Activated CD4-positive, CD25-positive, alpha-beta regulatory T cell treated with anti-CD3 and anti-CD28 coated beads, Interleukin-2, amount 50 U/mL, for 24 hours (primary cell): ENCODE data around the gene ASCL5.
A peak's percentile ranks its signal among the peaks of the same experiment; 100 is the strongest.

Experiments used
- ATAC-seq, 2 donors: fragments of 150-1000 bp; cut with Tn5 transposase; one replicate each; pipeline ENCODE4 v1.10.0; 2021; ENCODE audit warnings: mild to moderate bottlenecking in 1 of 2, moderate library complexity in 1 of 2

Gene ASCL5

GRCh38 chr1:201109651-201110050 lies 17.3 kb downstream of the ASCL5 start:
- ATAC-seq, result no peak

DNA sequence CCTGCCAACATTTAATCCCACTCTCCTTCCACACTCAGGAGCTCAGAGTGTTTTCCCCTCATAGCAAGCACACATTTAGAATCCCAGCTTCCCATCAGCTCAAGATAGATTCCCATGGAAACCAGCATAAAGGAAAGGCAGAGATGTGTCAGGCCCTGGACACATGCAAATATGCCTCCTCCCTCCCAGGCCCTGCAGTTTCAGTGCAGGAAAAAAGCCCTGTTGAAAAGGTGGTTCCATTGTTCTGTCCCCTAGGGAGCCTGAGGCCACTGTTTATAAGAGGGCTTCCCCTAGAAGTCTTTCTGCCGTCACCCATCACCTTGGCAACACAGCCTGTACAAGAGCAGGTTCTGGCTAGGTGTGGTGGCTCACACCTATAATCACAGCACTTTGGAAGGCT lies 18.4 kb downstream of the ASCL5 start:
- no peak for ATAC-seq

DNA sequence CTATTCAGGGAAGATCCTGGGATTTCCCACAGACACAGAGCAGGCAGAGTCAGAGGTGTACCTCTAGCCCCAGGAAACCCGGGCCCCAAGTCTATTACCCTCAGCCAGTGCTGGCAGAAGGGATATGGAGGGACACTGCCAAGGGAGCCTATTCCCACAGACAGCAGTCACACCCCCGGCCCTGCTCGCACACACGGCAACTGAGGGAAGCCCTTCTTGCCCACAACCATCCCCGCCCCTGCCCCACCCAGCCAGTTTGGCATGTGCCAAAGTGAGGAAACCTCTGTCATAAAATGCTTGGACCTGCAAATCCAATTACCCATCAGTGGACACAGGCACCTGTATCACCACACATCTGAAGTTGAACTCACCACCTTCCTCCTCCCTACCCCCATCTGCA lies 21.3 kb downstream of the ASCL5 start:
- ATAC-seq, result no peak

GRCh38 chr1:201104141-201104540 lies 22.8 kb downstream of the ASCL5 start:
- ATAC-seq, result no peak

DNA sequence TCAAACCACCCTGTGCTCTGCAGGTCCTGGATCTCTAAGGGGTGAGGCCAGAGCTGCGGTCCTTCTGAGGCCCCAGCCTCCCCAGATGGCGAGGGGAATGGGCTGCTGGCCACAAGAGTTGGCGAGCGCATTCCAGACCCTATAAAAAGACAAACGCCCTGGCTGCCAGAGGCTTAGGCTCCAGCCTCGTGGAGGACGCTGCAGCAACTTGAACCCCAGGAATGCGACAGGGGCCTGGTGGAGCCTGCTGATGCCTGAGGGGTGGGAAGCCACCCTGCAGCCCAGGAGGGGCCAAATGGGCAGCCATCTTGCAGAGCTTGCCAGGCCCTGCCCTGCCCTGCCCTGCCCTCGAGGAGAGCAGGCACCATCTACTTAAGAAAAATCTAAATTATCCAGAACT lies 23.3 kb downstream of the ASCL5 start:
- no peak for ATAC-seq

- ATAC-seq, result no peak
Observed at GRCh38 chr1:201100169-201100930, 26.6 kb downstream of the ASCL5 start.

DNA sequence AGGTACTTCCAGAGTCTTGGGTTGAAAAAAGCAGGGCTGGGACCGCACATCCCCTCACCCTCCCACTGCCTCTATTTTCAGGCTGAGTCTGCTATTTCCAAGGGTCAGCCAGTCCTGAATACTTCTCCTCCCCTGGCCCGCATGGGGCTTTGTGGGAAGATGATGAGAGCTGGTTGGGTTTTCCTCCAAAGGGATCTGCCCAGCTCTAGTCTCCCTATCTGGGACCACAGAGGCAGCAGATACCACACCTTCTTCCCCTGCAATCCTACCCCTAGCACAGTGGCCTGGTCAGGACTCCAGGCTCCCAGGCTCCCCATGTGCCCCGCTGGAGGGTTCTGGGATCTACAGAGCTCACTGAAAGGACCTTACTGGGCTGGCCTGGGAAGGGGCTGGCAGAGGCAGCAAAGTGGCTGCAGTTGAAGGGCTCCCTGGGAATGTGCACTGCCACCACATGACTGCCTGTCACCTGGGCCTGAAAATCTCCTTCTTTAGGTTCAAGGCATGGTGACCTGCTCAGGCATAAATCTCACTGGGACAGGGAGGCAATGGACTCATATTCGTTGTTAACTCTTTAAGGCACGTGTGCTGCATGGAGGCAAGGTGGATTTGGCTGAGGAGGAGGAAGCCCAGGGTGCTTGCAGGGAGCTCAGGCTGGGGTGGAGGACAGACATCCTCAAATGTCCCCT lies 27.8 kb downstream of the ASCL5 start:
- no peak for ATAC-seq

- no peak for ATAC-seq
Observed at GRCh38 chr1:201096977-201097856, 29.8 kb downstream of the ASCL5 start.

DNA sequence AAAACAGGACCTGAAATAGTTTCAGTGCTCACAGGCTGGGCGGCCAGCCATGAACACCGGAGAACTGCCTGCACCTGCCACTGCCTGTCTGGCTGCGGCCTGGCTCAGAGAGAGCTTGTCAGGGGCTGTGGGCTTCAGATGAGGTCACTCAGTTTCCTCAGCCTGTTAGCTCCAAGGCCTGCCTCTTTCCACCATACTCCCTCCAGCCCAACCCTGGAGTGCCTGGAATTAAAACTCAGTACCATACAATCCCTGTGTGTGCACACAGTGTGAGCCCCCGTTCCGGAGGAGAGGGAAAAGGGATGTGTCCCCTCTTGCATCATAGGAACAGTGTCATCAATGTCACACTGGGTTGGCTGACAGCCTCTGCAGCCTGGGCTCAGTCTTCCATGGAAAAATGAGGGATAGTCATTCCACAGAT lies 30.9 kb downstream of the ASCL5 start:
- ATAC-seq, result no peak

- ATAC-seq, result no peak
Observed at GRCh38 chr1:201095581-201095980, 31.4 kb downstream of the ASCL5 start.

DNA sequence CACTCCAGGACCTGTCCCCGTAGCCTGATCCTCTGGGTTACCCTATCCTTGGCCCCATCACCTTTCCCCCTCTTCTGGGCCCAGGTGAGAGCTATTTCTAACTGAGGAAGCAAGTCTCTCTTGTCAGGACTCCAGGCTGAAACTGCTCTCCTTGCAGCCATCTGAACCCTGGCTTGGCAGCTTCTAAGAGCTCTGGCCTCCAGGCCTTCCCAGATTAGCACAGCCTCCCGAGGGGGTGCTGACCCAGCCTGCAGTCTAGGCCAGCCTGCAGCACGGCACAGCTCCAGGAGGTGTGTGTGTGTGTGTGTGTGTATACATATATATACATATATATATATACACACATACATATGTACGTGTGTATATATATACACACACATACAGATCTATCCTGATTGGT lies 32.2 kb downstream of the ASCL5 start:
- no peak for ATAC-seq

DNA sequence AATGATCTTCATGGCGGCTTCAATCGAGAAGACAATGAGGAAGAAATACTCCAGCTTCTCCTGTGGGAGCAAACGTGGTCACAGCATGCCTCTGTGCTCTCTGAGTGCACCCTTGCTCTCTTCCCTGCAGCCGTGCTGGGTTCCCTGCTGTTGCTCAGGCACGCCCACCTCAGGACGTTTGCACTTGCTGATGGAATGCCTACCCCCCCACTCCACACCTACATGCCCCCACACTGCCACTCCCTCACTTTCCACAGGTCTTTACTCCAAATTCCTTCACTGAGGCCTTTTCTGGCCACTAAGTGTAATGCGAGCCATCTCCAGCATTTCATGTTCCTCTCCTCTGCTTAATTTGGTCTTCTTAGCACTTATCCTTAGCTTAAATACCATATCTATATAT lies 33.0 kb downstream of the ASCL5 start:
- ATAC-seq, result no peak

DNA sequence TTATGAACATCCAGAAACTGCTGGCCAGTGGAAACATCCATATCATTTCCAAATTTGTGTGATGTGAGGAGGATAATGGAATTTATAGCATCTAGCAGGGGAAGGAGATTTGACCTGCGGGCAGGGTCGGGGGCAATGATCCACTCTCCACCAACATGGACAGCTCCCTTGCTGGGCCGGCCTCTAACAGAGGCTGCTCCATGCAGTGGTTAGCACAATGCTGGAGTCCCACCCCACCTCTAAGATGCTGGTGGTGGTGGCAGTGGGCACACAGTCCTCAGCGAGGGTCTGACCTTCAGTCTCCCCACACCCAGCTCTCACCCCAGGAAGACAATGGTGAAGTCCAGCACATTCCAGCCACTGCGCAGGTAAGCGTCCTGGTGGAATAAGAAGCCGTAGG lies 33.4 kb downstream of the ASCL5 start:
- ATAC-seq, result no peak

- ATAC-seq, result no peak
Observed at GRCh38 chr1:201092738-201093137, 34.2 kb downstream of the ASCL5 start.

GRCh38 chr1:201091256-201091655 lies 35.7 kb downstream of the ASCL5 start:
- ATAC-seq, result no peak

DNA sequence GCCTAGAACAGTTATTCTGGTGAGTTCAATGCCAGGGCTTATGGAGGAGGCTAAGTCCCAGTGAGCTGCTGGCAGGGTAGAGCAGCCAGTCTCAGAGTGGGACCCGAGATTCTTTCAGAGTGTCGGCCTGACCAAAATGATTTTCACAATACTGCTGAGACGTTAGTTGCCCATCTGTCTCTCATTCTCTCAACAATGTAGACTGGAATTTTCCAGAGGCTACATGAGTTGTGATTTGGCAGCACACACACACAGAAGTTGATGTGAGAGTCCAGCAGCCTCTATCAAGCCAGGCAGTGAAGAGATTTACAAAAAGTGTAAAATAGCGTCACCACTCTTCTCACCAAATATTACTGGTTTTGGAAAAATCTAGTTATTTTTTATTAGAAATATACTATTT lies 36.4 kb downstream of the ASCL5 start:
- no peak for ATAC-seq

DNA sequence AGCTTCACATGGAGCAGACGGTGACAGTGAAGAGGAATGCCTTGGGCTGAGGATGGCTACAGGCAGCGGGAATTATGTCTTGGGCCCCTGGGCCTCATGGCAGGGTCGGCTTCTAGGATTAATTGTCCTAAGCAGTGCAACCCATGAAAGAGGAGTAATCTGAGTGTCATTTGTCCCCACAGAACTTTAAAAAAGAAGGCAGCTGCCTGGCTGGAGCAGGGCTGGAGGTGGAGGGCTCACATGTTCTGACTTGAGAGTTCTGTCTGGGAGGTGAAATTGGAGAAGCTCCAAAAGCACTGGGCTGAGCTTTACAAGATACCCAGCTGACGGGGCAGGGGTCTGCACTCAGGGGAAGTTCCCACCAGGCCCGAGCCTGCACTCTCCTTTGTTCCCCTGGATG lies 37.4 kb downstream of the ASCL5 start:
- no peak for ATAC-seq

DNA sequence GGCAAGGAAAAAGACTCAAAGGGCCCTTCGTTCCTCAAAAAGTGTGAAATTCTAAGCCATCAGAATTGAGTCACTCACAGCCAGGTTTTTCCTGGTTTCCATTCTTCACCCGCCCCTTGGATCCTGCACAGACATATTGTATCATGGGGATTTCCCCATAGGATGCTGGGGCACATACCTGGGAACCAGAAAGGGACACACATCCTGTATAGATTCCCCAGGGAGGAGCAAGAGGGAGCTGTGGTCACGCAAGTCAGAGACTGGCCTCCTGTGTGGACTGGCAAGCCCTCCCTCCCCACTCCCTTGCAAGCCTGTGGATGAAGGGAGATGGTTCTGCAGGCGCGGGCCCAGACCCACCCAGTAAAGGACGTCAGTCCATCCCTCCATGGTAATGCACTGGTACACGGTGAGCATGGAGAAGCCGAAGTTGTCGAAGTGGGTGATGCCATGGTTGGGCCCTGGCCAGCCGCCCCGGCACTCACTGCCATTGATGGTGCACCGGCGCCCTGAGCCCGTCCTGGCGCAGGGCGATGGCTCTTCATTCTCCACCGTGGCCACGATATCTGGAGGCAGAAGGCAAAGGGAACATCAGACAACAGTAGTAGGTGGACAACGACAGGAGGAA lies 38.0 kb downstream of the ASCL5 start:
- no peak for ATAC-seq

DNA sequence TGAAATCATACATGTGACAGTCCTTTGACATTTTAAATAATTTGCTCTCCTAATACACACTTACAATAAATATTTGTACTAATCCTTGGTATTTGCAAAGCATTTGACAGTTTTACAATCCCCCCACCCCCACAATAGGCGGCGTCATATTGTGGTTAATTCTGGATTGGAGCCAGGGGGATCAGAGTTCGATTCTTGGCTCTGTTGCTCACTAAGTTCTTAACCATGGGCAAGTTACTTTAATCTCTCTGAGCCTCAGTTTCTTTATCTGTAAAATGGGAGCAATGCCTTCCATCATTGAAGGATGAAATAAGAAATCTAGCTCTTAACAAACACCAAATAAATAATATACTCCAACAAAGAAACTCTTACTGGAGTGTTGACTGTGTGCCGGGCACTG lies 38.6 kb downstream of the ASCL5 start:
- no peak for ATAC-seq

GRCh38 chr1:201085902-201086735 lies 40.9 kb downstream of the ASCL5 start:
- ATAC-seq, result peak in 1 of 2 donors; percentile 48

DNA sequence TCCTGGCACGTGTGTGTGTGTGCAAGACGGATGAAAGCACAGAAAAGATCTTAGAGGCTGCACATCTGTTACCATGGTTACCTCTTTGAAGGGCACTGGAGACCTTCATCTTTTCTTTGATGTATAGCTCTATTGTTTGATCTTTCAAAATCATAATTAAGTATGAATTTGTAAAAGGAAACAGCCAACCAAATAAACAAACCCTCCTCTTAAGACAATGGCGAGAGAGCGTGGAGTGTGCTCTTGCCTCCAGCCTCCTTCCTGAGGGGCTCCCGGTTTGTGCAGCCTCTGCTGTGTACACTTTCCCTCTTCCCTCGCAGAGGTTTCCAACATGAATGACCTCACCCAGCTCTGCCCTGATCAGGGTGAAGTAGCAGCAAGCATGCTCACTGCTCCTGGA lies 42.7 kb downstream of the ASCL5 start:
- no peak for ATAC-seq

DNA sequence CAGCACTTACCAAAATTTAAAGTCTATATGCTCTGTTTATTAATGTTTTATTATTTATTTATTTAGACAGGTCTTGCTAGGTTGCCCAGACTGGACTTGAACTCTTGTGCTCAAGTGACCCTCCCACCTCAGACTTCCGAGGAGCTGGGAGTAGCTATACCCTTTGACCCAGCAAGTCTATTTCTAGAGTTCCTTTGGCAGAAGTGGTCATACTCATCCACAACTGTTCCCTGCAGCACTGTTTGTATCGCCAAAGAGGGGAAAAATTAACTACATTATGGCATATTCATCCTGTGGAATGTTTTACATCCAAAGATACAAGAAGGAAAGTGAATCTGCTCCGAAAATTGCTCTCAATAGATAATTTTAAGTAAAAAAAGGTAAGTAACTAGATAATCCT lies 43.2 kb downstream of the ASCL5 start:
- ATAC-seq, result no peak
